Left colon (tissue), 2 donors: ENCODE data around the gene CARMIL1. TPM values are rescaled to one million over a fixed set of nuclear protein-coding genes. Genes with fewer than 3 reads are reported as not detected.

Experiments
- ATAC-seq: fragments of 200-7000 bp; cut with Tn5 transposase; one replicate; pipeline ENCODE4 v1.9.1; 2020; ENCODE audit warnings: mild to moderate bottlenecking, moderate library complexity
- DNase-seq, 2 donors: peaks; one replicate each; pipeline ENCODE4 v3.0.0-alpha.2; 2020
- intact Hi-C, 2 donors: fragments of 100-400 bp; cut with DNase I in 1 of 2; cut with micrococcal nuclease in 1 of 2; formaldehyde crosslinking; loops; one replicate each; pipeline versions ENCODE4 v1.11.2 to v1.14.0; 2022; cut with DNase I, micrococcal nuclease
- total RNA-seq, 2 donors: library from RNA; stranded (reverse); fragmentation: NEBNext Ultra II Directional; extraction: Animal tissue kit (Norgen Biotek cat#: 25700); gene quantifications; one replicate each; pipeline ENCODE4 v1.2.1, GENCODE V29; 2021
- donor health status: DM: no; HTN: no; CAD: no.
- donor health status: DM: yes; HTN: yes; CAD: no.

Gene CARMIL1
- total RNA-seq, 2 donors from 2014 or later = 56.3 to 58.7 TPM

- DNase-seq = no peak
- no peak for ATAC-seq
- intact Hi-C loops = no loop called here
These were observed 358.0 kb downstream of the CARMIL1 start for GRCh38 chr6:25637211-25637610.

GRCh38 chr6:25637960-25638434 is 358.8 kb downstream of the CARMIL1 start:
- intact Hi-C loops = no loop called here
- DNase-seq = peak in 1 of 2 donors; percentile 21
- ATAC-seq = peak; percentile 62

GRCh38 chr6:25639653-25640052 is 360.5 kb downstream of the CARMIL1 start:
- intact Hi-C loops = no loop called here
- ATAC-seq = no peak
- no peak for DNase-seq

- no peak for ATAC-seq
- intact Hi-C loops = no loop called here
- no peak for DNase-seq
These were observed 361.3 kb downstream of the CARMIL1 start for GRCh38 chr6:25640446-25640845.

GRCh38 chr6:25640891-25641290 is 361.7 kb downstream of the CARMIL1 start:
- ATAC-seq = no peak
- intact Hi-C loops = no loop called here
- no peak for DNase-seq

GRCh38 chr6:25641377-25641776 is 362.2 kb downstream of the CARMIL1 start:
- intact Hi-C loops = no loop called here
- ATAC-seq (no peak), DNase-seq (no peak)

GRCh38 chr6:25641940-25642666 is 362.9 kb downstream of the CARMIL1 start:
- intact Hi-C loops = no loop called here
- no peak for DNase-seq
- ATAC-seq = no peak

GRCh38 chr6:25642667-25643328 is 363.6 kb downstream of the CARMIL1 start:
- no peak for DNase-seq
- intact Hi-C loops = no loop called here
- ATAC-seq = no peak

GRCh38 chr6:25645916-25646315 is 366.7 kb downstream of the CARMIL1 start:
- ATAC-seq = no peak
- no peak for DNase-seq
- intact Hi-C loops = no loop called here

GRCh38 chr6:25649611-25650010 is 370.4 kb downstream of the CARMIL1 start:
- no peak for ATAC-seq
- intact Hi-C loops = no loop called here

GRCh38 chr6:25652007-25652515 is 372.9 kb downstream of the CARMIL1 start, which contains the start of gene SCGN:
SCGN (plus strand) TSS chr6:25652215; CDS start chr6:25652404, 189 bp downstream.
- intact Hi-C loops = no loop called here
- DNase-seq (peak; percentile 37 to 74), ATAC-seq (peak; percentile 86)

More at GRCh38 chr6:25649611-25650010, 370.4 kb downstream of the CARMIL1 start:
- no peak for DNase-seq

GRCh38 chr6:25655723-25656122 is 376.5 kb downstream of the CARMIL1 start:
- ATAC-seq (no peak), DNase-seq (no peak)
- intact Hi-C loops = no loop called here

GRCh38 chr6:25659633-25660368 is 380.6 kb downstream of the CARMIL1 start:
- DNase-seq (no peak), ATAC-seq (no peak)
- intact Hi-C loops = no loop called here

- ATAC-seq = no peak
- intact Hi-C loops = no loop called here
- no peak for DNase-seq
These were observed 381.3 kb downstream of the CARMIL1 start for GRCh38 chr6:25660512-25660911.

GRCh38 chr6:25661129-25661779 is 382.1 kb downstream of the CARMIL1 start:
- intact Hi-C loops = no loop called here
- ATAC-seq (no peak), DNase-seq (no peak)

- no peak for DNase-seq
- intact Hi-C loops = no loop called here
- no peak for ATAC-seq
These were observed 386.3 kb downstream of the CARMIL1 start for GRCh38 chr6:25665455-25665854.

GRCh38 chr6:25669413-25669812 is 390.2 kb downstream of the CARMIL1 start:
- DNase-seq = no peak
- intact Hi-C loops = no loop called here

More at GRCh38 chr6:25669413-25669812, 390.2 kb downstream of the CARMIL1 start:
- no peak for ATAC-seq
